ENCODE data around the gene CADM1. TPM values are rescaled to one million over a fixed set of nuclear protein-coding genes. Genes with fewer than 3 reads are reported as not detected.

CADM1 gene
- total and polyA plus RNA-seq, 2 experiments from 2014 or later = 16.5 to 18.0 TPM

GRCh38 chr11:115287266-115287665, 216.9 kb downstream of the CADM1 start:
- H3K9me2 ChIP-seq (ENCODE audit: insufficient read depth) = no peaks in the 10 kb centered on the region
- no peak for DNase-seq (ENCODE audit: low spot score)
- H3K4me1 Mint-ChIP-seq = peaks cover 18% of the 10 kb centered on the region
- H3K27ac ChIP-seq (ENCODE audit: low read depth) = no peak overlapping the region
- H3K36me3 ChIP-seq (ENCODE audit: insufficient read depth) = no peaks in the 10 kb centered on the region
- no peak overlapping the region for H2AFZ ChIP-seq
- no peak for ATAC-seq
- no peak overlapping the region for H3K4me3 ChIP-seq
- no peaks in the 10 kb centered on the region for H3K27me3 ChIP-seq (ENCODE audit: insufficient read depth)
- H3K4me3 Mint-ChIP-seq = no peak overlapping the region
- TF ChIP-seq JUNB (IDR thresholded peaks at IDR 0.05; ENCODE audit: unreplicated experiment) (no peak), EZH2 (IDR thresholded peaks at IDR 0.05; ENCODE audit: low read depth, unreplicated experiment) (no peak)
- TF ChIP-seq, protein P1, sequence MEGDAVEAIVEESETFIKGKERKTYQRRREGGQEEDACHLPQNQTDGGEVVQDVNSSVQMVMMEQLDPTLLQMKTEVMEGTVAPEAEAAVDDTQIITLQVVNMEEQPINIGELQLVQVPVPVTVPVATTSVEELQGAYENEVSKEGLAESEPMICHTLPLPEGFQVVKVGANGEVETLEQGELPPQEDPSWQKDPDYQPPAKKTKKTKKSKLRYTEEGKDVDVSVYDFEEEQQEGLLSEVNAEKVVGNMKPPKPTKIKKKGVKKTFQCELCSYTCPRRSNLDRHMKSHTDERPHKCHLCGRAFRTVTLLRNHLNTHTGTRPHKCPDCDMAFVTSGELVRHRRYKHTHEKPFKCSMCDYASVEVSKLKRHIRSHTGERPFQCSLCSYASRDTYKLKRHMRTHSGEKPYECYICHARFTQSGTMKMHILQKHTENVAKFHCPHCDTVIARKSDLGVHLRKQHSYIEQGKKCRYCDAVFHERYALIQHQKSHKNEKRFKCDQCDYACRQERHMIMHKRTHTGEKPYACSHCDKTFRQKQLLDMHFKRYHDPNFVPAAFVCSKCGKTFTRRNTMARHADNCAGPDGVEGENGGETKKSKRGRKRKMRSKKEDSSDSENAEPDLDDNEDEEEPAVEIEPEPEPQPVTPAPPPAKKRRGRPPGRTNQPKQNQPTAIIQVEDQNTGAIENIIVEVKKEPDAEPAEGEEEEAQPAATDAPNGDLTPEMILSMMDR (conservative IDR thresholded peaks at IDR 0.05; ENCODE audit: low read depth in 2 of 2) = no peak
- no peaks in the 10 kb centered on the region for H3F3A ChIP-seq (replicated peaks; ENCODE audit: low read depth)
- H3K27ac Mint-ChIP-seq = no peak overlapping the region
- no peaks in the 10 kb centered on the region for H3K79me2 ChIP-seq (replicated peaks; ENCODE audit: insufficient read depth)
- H3K9me3 Mint-ChIP-seq = no peaks in the 10 kb centered on the region
- peaks cover 4% of the 10 kb centered on the region; the same call in 1 of the 2 replicates for H3K4me1 ChIP-seq (ENCODE audit: insufficient read depth)
- H3K36me3 Mint-ChIP-seq (ENCODE audit: low read depth) = no peaks in the 10 kb centered on the region
- H3K27me3 Mint-ChIP-seq (ENCODE audit: insufficient read depth, low read depth, poor library complexity) = peaks cover 2% of the 10 kb centered on the region
- no peak overlapping the region for H3K4me2 ChIP-seq
- no peaks in the 10 kb centered on the region for H4K20me1 ChIP-seq (replicated peaks; ENCODE audit: insufficient read depth)

DNA sequence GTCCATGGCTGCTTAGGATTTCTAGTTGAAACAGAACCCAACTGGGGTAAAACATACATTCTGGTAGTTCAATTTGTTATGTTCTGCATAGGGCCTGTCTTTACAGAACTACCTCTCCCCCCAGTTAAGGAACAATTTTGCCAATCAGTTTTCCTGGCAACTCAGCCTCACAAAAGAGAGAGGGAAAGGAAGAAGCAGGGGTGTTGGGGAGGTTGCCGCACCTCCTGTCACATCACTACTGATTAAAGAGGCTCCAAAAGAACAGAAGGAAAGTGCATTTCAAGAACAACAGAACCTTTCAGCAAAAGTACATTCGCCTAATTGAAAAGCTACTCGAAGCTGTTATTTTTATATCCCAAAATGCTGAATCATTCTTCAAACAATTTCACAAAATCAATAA, 217.6 kb downstream of the CADM1 start:
- Mint-ChIP-seq H3K4me3 (no peak overlapping the region), H3K27me3 (ENCODE audit: insufficient read depth, low read depth, poor library complexity) (peaks cover 2% of the 10 kb centered on the region), H3K9me3 (no peaks in the 10 kb centered on the region), H3K4me1 (peaks cover 18% of the 10 kb centered on the region), H3K36me3 (ENCODE audit: low read depth) (no peaks in the 10 kb centered on the region), H3K27ac (no peak overlapping the region)
- H3K27ac ChIP-seq (ENCODE audit: low read depth) = no peak overlapping the region
- H3K79me2 ChIP-seq (replicated peaks; ENCODE audit: insufficient read depth) = no peaks in the 10 kb centered on the region
- no peak overlapping the region for H3K4me2 ChIP-seq
- no peaks in the 10 kb centered on the region for H3K36me3 ChIP-seq (ENCODE audit: insufficient read depth)
- H3F3A ChIP-seq (replicated peaks; ENCODE audit: low read depth) = no peaks in the 10 kb centered on the region
- ATAC-seq (no peak), DNase-seq (ENCODE audit: low spot score) (no peak)
- peaks cover 4% of the 10 kb centered on the region; the same call in 1 of the 2 replicates for H3K4me1 ChIP-seq (ENCODE audit: insufficient read depth)
- H2AFZ ChIP-seq = no peak overlapping the region
- H3K4me3 ChIP-seq = no peak overlapping the region
- TF ChIP-seq CREB1 (CRISPR knock-in tag; IDR thresholded peaks at IDR 0.05; ENCODE audit: low read depth) = no peak
- no peak for TF ChIP-seq ZNF331 (CRISPR knock-in tag; IDR thresholded peaks at IDR 0.05; ENCODE audit: low read depth)
- TF ChIP-seq, protein P2, sequence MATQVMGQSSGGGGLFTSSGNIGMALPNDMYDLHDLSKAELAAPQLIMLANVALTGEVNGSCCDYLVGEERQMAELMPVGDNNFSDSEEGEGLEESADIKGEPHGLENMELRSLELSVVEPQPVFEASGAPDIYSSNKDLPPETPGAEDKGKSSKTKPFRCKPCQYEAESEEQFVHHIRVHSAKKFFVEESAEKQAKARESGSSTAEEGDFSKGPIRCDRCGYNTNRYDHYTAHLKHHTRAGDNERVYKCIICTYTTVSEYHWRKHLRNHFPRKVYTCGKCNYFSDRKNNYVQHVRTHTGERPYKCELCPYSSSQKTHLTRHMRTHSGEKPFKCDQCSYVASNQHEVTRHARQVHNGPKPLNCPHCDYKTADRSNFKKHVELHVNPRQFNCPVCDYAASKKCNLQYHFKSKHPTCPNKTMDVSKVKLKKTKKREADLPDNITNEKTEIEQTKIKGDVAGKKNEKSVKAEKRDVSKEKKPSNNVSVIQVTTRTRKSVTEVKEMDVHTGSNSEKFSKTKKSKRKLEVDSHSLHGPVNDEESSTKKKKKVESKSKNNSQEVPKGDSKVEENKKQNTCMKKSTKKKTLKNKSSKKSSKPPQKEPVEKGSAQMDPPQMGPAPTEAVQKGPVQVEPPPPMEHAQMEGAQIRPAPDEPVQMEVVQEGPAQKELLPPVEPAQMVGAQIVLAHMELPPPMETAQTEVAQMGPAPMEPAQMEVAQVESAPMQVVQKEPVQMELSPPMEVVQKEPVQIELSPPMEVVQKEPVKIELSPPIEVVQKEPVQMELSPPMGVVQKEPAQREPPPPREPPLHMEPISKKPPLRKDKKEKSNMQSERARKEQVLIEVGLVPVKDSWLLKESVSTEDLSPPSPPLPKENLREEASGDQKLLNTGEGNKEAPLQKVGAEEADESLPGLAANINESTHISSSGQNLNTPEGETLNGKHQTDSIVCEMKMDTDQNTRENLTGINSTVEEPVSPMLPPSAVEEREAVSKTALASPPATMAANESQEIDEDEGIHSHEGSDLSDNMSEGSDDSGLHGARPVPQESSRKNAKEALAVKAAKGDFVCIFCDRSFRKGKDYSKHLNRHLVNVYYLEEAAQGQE (IDR thresholded peaks at IDR 0.05; ENCODE audit: unreplicated experiment) = no peak
- TF ChIP-seq, protein P1 (conservative IDR thresholded peaks at IDR 0.05; ENCODE audit: low read depth in 2 of 2) = no peak
- H4K20me1 ChIP-seq (replicated peaks; ENCODE audit: insufficient read depth) = no peaks in the 10 kb centered on the region
- H3K27me3 ChIP-seq (ENCODE audit: insufficient read depth) = no peaks in the 10 kb centered on the region
- H3K9me2 ChIP-seq (ENCODE audit: insufficient read depth) = no peaks in the 10 kb centered on the region
